Endothelial cell (in vitro differentiated cells): Measurements from ENCODE around the gene ARFGAP1. TPM values are rescaled to one million over a fixed set of nuclear protein-coding genes. Genes with fewer than 3 reads are reported as not detected.

Source experiments
- DNase-seq: peaks from one replicate; pipeline ENCODE4 v3.0.0; 2021; ENCODE audit warnings: low spot score
- H3K27ac Mint-ChIP-seq: one replicate; pipeline ENCODE4 v1.8.0; 2021; ENCODE audit warnings: mixed read lengths, inconsistent platforms; ENCODE audit not compliant: unreplicated experiment
- H3K27me3 Mint-ChIP-seq: one replicate; pipeline ENCODE4 v1.8.0; 2021; ENCODE audit warnings: mild to moderate bottlenecking, moderate library complexity, mixed read lengths, inconsistent platforms; ENCODE audit not compliant: unreplicated experiment
- H3K36me3 Mint-ChIP-seq: one replicate; pipeline ENCODE4 v1.8.0; 2021; ENCODE audit warnings: mild to moderate bottlenecking, low read depth, mixed read lengths, inconsistent platforms; ENCODE audit not compliant: unreplicated experiment
- H3K4me1 Mint-ChIP-seq: one replicate; pipeline ENCODE4 v1.8.0; 2021; ENCODE audit warnings: mild to moderate bottlenecking, mixed read lengths, inconsistent platforms; ENCODE audit not compliant: unreplicated experiment
- H3K4me3 Mint-ChIP-seq: one replicate; pipeline ENCODE4 v1.8.0; 2021; ENCODE audit warnings: mild to moderate bottlenecking, mixed read lengths, inconsistent platforms; ENCODE audit not compliant: unreplicated experiment
- H3K9me3 Mint-ChIP-seq: one replicate; pipeline ENCODE4 v1.8.0; 2021; ENCODE audit warnings: mixed read lengths, inconsistent platforms; ENCODE audit not compliant: unreplicated experiment
- CTCF ChIP-seq: fragments of 200-600 bp; sonication (generic); IDR thresholded peaks from one replicate; pipeline ENCODE4 v1.5.0; 2021; ENCODE audit warnings: antibody characterized with exemption; ENCODE audit not compliant: unreplicated experiment
- total RNA-seq: library from RNA; stranded (reverse); fragmentation: NEBNext Ultra II Directional; extraction: Animal tissue kit (Norgen Biotek cat#: 25700); gene quantifications from one replicate; pipeline ENCODE4 v1.2.1, GENCODE V29; 2021; ENCODE audit not compliant: unreplicated experiment

ARFGAP1 gene
- total RNA-seq, 1 donor from 2014 or later = 106 TPM

GRCh38 chr20:63273635-63274380 is 1.2 kb downstream of the ARFGAP1 start:
- peaks cover 8% of the 10 kb centered on the region for H3K36me3 Mint-ChIP-seq
- H3K4me3 Mint-ChIP-seq = peak overlapping the region; percentile 96
- DNase-seq = no peak
- H3K4me1 Mint-ChIP-seq = peaks cover 10% of the 10 kb centered on the region
- H3K27ac Mint-ChIP-seq = peak overlapping the region; percentile 84
- H3K27me3 Mint-ChIP-seq = peaks cover 12% of the 10 kb centered on the region
- TF ChIP-seq CTCF = no peak
- no peaks in the 10 kb centered on the region for H3K9me3 Mint-ChIP-seq

DNA sequence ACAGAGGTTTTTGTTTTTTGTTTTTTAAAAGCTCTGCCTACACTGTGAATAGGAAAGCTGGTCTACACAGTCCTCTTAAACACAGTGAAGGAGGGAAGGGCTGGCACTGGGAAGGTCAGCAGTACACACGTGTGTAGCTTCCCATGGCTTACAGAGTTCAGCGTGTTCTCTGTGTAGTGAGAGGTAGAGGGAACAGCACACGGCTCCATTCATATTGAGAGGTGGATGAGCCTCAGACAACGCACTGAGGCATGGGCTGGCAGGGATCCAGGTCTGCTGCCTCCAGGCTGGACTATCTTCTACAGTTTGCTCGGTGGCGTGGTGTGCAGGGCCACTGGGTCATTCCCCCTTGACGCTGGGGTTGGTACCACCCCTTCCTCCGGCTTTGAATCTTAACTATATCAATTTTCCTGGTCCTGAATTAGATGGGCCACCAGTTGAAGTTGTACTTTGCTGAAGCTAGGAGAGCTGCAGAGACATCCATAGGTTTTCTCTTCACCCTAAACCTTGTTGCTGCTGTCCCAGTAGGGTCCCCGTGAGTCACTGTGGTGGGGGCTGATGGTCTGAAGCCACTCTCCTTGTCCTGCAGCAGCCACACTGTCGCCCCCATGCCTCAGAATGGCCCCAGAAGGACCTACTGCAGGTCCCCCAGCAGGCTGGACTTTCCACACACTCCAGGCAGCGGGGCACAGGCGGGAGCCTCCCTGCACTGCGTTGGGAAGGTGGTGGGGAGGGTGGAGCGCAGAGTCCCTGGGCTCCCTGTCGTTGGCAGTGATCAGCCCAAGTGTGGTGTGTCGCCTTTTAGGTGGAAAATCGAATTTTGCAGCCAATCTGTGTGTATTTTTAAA is 2.0 kb downstream of the ARFGAP1 start:
- TF ChIP-seq CTCF = no peak
- no peak overlapping the region for H3K4me3 Mint-ChIP-seq
- H3K36me3 Mint-ChIP-seq = peaks cover 8% of the 10 kb centered on the region
- H3K9me3 Mint-ChIP-seq = no peaks in the 10 kb centered on the region
- H3K27me3 Mint-ChIP-seq = peaks cover 12% of the 10 kb centered on the region
- H3K27ac Mint-ChIP-seq = no peak overlapping the region
- DNase-seq = no peak
- peaks cover 10% of the 10 kb centered on the region for H3K4me1 Mint-ChIP-seq

DNA sequence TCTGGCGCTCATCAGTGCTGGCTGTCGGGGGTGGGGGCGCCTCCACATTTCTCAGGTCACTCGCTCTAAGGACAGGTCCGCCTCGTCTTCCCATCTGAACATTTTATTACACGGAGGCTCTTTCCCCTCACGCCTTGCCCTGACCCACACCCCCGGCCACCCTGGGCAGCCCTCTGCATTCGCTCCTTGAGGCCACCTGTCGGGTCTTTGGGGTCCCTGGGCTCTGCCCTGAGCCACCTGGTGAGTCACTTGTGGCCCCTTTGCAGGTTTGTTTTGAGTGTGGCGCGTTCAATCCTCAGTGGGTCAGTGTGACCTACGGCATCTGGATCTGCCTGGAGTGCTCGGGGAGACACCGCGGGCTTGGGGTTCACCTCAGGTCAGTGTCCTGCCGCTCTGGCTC is 3.2 kb downstream of the ARFGAP1 start:
- no peak overlapping the region for H3K4me3 Mint-ChIP-seq
- H3K27me3 Mint-ChIP-seq = peaks cover 12% of the 10 kb centered on the region
- peaks cover 10% of the 10 kb centered on the region for H3K4me1 Mint-ChIP-seq
- no peak for TF ChIP-seq CTCF
- H3K36me3 Mint-ChIP-seq = peaks cover 12% of the 10 kb centered on the region
- H3K9me3 Mint-ChIP-seq = no peaks in the 10 kb centered on the region
- no peak overlapping the region for H3K27ac Mint-ChIP-seq
- DNase-seq = no peak

GRCh38 chr20:63276956-63277355 is 4.3 kb downstream of the ARFGAP1 start:
- peaks cover 6% of the 10 kb centered on the region for H3K4me1 Mint-ChIP-seq
- no peak overlapping the region for H3K4me3 Mint-ChIP-seq
- no peak for TF ChIP-seq CTCF
- no peak overlapping the region for H3K27ac Mint-ChIP-seq
- no peaks in the 10 kb centered on the region for H3K9me3 Mint-ChIP-seq
- peaks cover 12% of the 10 kb centered on the region for H3K36me3 Mint-ChIP-seq
- DNase-seq = no peak
- H3K27me3 Mint-ChIP-seq = peaks cover 7% of the 10 kb centered on the region
